Activated T-helper 1 cell treated with anti-CD3 and anti-CD28 coated beads, Interleukin-2, amount 50 U/mL, for 16 hours (primary cell): ENCODE data around the gene DCAF5.
"Not testable (repeated sequence)": the region's sequence is repeated elsewhere in the genome, so short reads cannot be mapped to it uniquely, and the experiment has no call there.

Experiments
- DNase-seq, 2 donors: peaks; one replicate each; pipeline ENCODE4 v3.0.0-alpha.2; 2020; ENCODE audit warnings: low read depth in 1 of 2, low spot score in 1 of 2

The DCAF5 gene

GRCh38 chr14:69073915-69074314, 79.0 kb downstream of the DCAF5 start:
- no peak for DNase-seq

GRCh38 chr14:69073429-69073828, 79.5 kb downstream of the DCAF5 start:
- DNase-seq: no peak

- DNase-seq: no peak
Measured at GRCh38 chr14:69072584-69072983, 80.3 kb downstream of the DCAF5 start.

GRCh38 chr14:69068744-69069421, 84.0 kb downstream of the DCAF5 start:
- no peak for DNase-seq

- no peak for DNase-seq
Measured at GRCh38 chr14:69066396-69067171, 86.3 kb downstream of the DCAF5 start.

- DNase-seq: not testable (repeated sequence)
Measured at GRCh38 chr14:69065934-69066333, 87.0 kb downstream of the DCAF5 start.

- no peak for DNase-seq
Measured at GRCh38 chr14:69064596-69064995, 88.3 kb downstream of the DCAF5 start.

GRCh38 chr14:69059658-69060623, 93.0 kb downstream of the DCAF5 start:
- no peak for DNase-seq

- DNase-seq: no peak
Measured at GRCh38 chr14:69055999-69056788, 96.7 kb downstream of the DCAF5 start.

GRCh38 chr14:69055125-69055524, 97.8 kb downstream of the DCAF5 start:
- no peak for DNase-seq

- no peak for DNase-seq
Measured at GRCh38 chr14:69054030-69054429, 98.9 kb downstream of the DCAF5 start.

- DNase-seq: no peak
Measured at GRCh38 chr14:69052181-69052601, 100.7 kb downstream of the DCAF5 start.

- DNase-seq: no peak
Measured at GRCh38 chr14:69050240-69051184, 102.4 kb downstream of the DCAF5 start.

- DNase-seq: no peak
Measured at GRCh38 chr14:69049675-69050074, 103.2 kb downstream of the DCAF5 start.

- DNase-seq: no peak
Measured at GRCh38 chr14:69048456-69048855, 104.5 kb downstream of the DCAF5 start.

GRCh38 chr14:69047255-69047654, 105.7 kb downstream of the DCAF5 start:
- no peak for DNase-seq

GRCh38 chr14:69046476-69046860, 106.5 kb downstream of the DCAF5 start:
- DNase-seq: no peak

GRCh38 chr14:69045857-69046475, 107.0 kb downstream of the DCAF5 start:
- no peak for DNase-seq

- DNase-seq: no peak
Measured at GRCh38 chr14:69044965-69045555, 107.9 kb downstream of the DCAF5 start.
